H9 (cell line): ENCODE results near the gene ARMC12. TPM values are rescaled to one million over a fixed set of nuclear protein-coding genes. Genes with fewer than 3 reads are reported as not detected.

Experiments
- DNase-seq: peaks from one replicate; pipeline ENCODE4 v3.0.0-alpha.2; 2017
- H2AFZ ChIP-seq: one replicate; pipeline ENCODE4 v1.6.1; 2013; ENCODE audit warnings: mild to moderate bottlenecking, low read length, control low read depth, moderate library complexity
- H2AK5ac ChIP-seq: 2 replicates; pipeline ENCODE4 v1.6.1; 2013; ENCODE audit warnings: low read length, control low read depth, mixed read lengths; ENCODE audit not compliant: insufficient read length
- H2BK120ac ChIP-seq: one replicate; pipeline ENCODE4 v1.6.1; 2013; ENCODE audit warnings: low read depth, mild to moderate bottlenecking, low read length, control low read depth, inconsistent platforms; ENCODE audit not compliant: poor library complexity, severe bottlenecking
- H2BK12ac ChIP-seq: 2 replicates; pipeline ENCODE4 v1.6.1; 2013; ENCODE audit warnings: low read length, control low read depth, mixed read lengths, low read depth; ENCODE audit not compliant: insufficient read length
- H2BK15ac ChIP-seq: 2 replicates; pipeline ENCODE4 v1.6.1; 2013; ENCODE audit warnings: low read depth, low read length, control low read depth
- H2BK20ac ChIP-seq: one replicate; pipeline ENCODE4 v1.6.1; 2013; ENCODE audit warnings: low read depth, mild to moderate bottlenecking, low read length, control low read depth, inconsistent platforms; ENCODE audit not compliant: poor library complexity, severe bottlenecking
- H2BK5ac ChIP-seq: 2 replicates; pipeline ENCODE4 v1.6.1; 2013; ENCODE audit warnings: low read length, control low read depth, mixed read lengths; ENCODE audit not compliant: insufficient read length
- H3K14ac ChIP-seq: 2 replicates; pipeline ENCODE4 v1.6.1; 2013; ENCODE audit warnings: low read length, control low read depth; ENCODE audit not compliant: insufficient read depth
- H3K18ac ChIP-seq: 2 replicates; pipeline ENCODE4 v1.6.1; 2013; ENCODE audit warnings: low read depth, mild to moderate bottlenecking, mixed read lengths, low read length, control low read depth; ENCODE audit not compliant: insufficient read length
- H3K23ac ChIP-seq: 2 replicates; pipeline ENCODE4 v1.6.1; 2013; ENCODE audit warnings: low read length, control low read depth, mixed read lengths, low read depth; ENCODE audit not compliant: insufficient read length
- H3K23me2 ChIP-seq: 2 replicates; pipeline ENCODE4 v1.6.1; 2013; ENCODE audit warnings: low read depth, mild to moderate bottlenecking, mixed read lengths, low read length, control low read depth; ENCODE audit not compliant: insufficient read length, poor library complexity, severe bottlenecking
- H3K27ac ChIP-seq: 2 replicates; pipeline ENCODE4 v1.5.1; 2013; ENCODE audit warnings: low read length, control low read depth, mixed read lengths, low read depth; ENCODE audit not compliant: insufficient read length
- H3K27me3 ChIP-seq: 2 replicates; pipeline ENCODE4 v1.6.1; 2013; ENCODE audit warnings: low read length, control low read depth, inconsistent platforms; ENCODE audit not compliant: insufficient read depth
- H3K4ac ChIP-seq: 2 replicates; pipeline ENCODE4 v1.6.1; 2013; ENCODE audit warnings: low read depth, mild to moderate bottlenecking, control low read depth, inconsistent platforms, low read length, moderate library complexity
- H3K4me1 ChIP-seq: 2 replicates; pipeline ENCODE4 v1.6.1; 2013; ENCODE audit warnings: low read length, control low read depth, inconsistent platforms; ENCODE audit not compliant: insufficient read depth
- H3K4me2 ChIP-seq: 2 replicates; pipeline ENCODE4 v1.6.1; 2013; ENCODE audit warnings: low read length, control low read depth, mixed read lengths; ENCODE audit not compliant: insufficient read length, insufficient read depth
- H3K56ac ChIP-seq: 2 replicates; pipeline ENCODE4 v1.6.1; 2013; ENCODE audit warnings: low read depth, mild to moderate bottlenecking, mixed read lengths, low read length, control low read depth; ENCODE audit not compliant: insufficient read length
- H3K79me1 ChIP-seq: 2 replicates; pipeline ENCODE4 v1.6.1; 2013; ENCODE audit warnings: low read depth, mild to moderate bottlenecking, moderate library complexity, low read length, control low read depth, inconsistent platforms; ENCODE audit not compliant: insufficient read depth, poor library complexity, severe bottlenecking
- H3K79me2 ChIP-seq: 2 replicates; pipeline ENCODE4 v1.6.1; 2013; ENCODE audit warnings: low read length, control low read depth, inconsistent platforms; ENCODE audit not compliant: insufficient read depth
- H3K9ac ChIP-seq: 2 replicates; pipeline ENCODE4 v1.6.1; 2013; ENCODE audit warnings: low read length, control low read depth, mixed read lengths; ENCODE audit not compliant: insufficient read length; ENCODE audit errors: extremely low read depth
- H3K9me3 ChIP-seq: one replicate; pipeline ENCODE4 v1.6.1; 2013; ENCODE audit warnings: low read depth, low read length, inconsistent platforms; ENCODE audit not compliant: control insufficient read depth
- H3T11ph ChIP-seq: one replicate; pipeline ENCODE4 v1.6.1; 2013; ENCODE audit warnings: mild to moderate bottlenecking, low read length, control low read depth, inconsistent platforms
- H4K20me1 ChIP-seq: one replicate; pipeline ENCODE4 v1.6.1; 2013; ENCODE audit not compliant: control insufficient read depth, insufficient read length, insufficient read depth
- H4K5ac ChIP-seq: 2 replicates; pipeline ENCODE4 v1.6.1; 2013; ENCODE audit warnings: low read depth, mild to moderate bottlenecking, mixed read lengths, low read length, control low read depth; ENCODE audit not compliant: insufficient read length
- H4K8ac ChIP-seq: replicated peaks from 2 replicates; pipeline ENCODE4 v1.6.1; 2013; ENCODE audit warnings: low read length, control low read depth, mixed read lengths, low read depth; ENCODE audit not compliant: insufficient read length
- H4K91ac ChIP-seq: 2 replicates; pipeline ENCODE4 v1.6.1; 2013; ENCODE audit warnings: low read depth, mild to moderate bottlenecking, moderate library complexity, mixed read lengths, low read length, control low read depth; ENCODE audit not compliant: insufficient read length
- H3K27ac Mint-ChIP-seq, 3 experiments: 2 replicates in 2 of 3; 3 replicates in 1 of 3; pipeline ENCODE4 v1.8.0; 2020 to 2021; ENCODE audit warnings: mixed read lengths in 3 of 3, mild to moderate bottlenecking in 1 of 3, moderate library complexity in 1 of 3
- H3K27me3 Mint-ChIP-seq: 2 replicates; pipeline ENCODE4 v1.8.0; 2021; ENCODE audit warnings: low read depth, mild to moderate bottlenecking, moderate library complexity, mixed read lengths
- H3K36me3 Mint-ChIP-seq, 3 experiments: 2 replicates in 2 of 3; 3 replicates in 1 of 3; pipeline ENCODE4 v1.8.0; 2020 to 2021; ENCODE audit warnings: low read depth in 3 of 3, mixed read lengths in 3 of 3; ENCODE audit not compliant: insufficient read depth in 1 of 3
- H3K4me1 Mint-ChIP-seq, 2 experiments: 2 replicates each; pipeline ENCODE4 v1.8.0; 2020; ENCODE audit warnings: mixed read lengths in 2 of 2
- H3K4me3 Mint-ChIP-seq, 2 experiments: 2 replicates in 1 of 2; 3 replicates in 1 of 2; pipeline ENCODE4 v1.8.0; 2020 to 2021; ENCODE audit warnings: mild to moderate bottlenecking in 2 of 2, mixed read lengths in 2 of 2, moderate library complexity in 1 of 2
- H3K9me3 Mint-ChIP-seq, 2 experiments: 2 replicates in 1 of 2; 3 replicates in 1 of 2; pipeline ENCODE4 v1.8.0; 2020; ENCODE audit warnings: mild to moderate bottlenecking in 2 of 2, mixed read lengths in 2 of 2, moderate library complexity in 1 of 2
- CTCF ChIP-seq: fragments of 200-600 bp; sonication (generic); conservative IDR thresholded peaks from 3 replicates; pipeline ENCODE4 v1.8.0; 2021; ENCODE audit warnings: antibody characterized with exemption, mild to moderate bottlenecking
- WGBS: extraction: QIAGEN DNeasy Blood & Tissue Kit; methylation state at CpG from one replicate; pipeline ENCODE4 v1.1.7; 2013; ENCODE audit warnings: missing lambda C conversion rate, low lambda C conversion rate, mixed read lengths; ENCODE audit not compliant: insufficient read length; ENCODE audit errors: extremely low coverage; 5-methylcytosine and 5-hydroxymethylcytosine counted together
- total RNA-seq: library from RNA; stranded (reverse); gene quantifications from 2 replicates; pipeline ENCODE4 v1.2.1, GENCODE V29; 2021

Gene ARMC12
- total RNA-seq, 1 experiment from 2014 or later = 1.7 TPM

- Mint-ChIP-seq H3K27me3 (peaks cover 2% of the 10 kb centered on the region; the same call in 1 of the 2 replicates), H3K9me3 (no peaks in the 10 kb centered on the region; a peak in 1 of 5 replicates), H3K36me3 (peaks cover 0 to 2% (median 0%) of the 10 kb centered on the region in 3 experiments; a peak in 1 of 7 replicates), H3K4me1 (peaks cover 23 to 24% of the 10 kb centered on the region in 2 experiments), H3K4me3 (no peak overlapping the region), H3K27ac (peak overlapping the region in 2 of 3 experiments; percentile 31 to 53; a peak in 2 of 7 replicates)
- Histone ChIP-seq H2BK120ac (no peak overlapping the region), H3K79me2 (no peaks in the 10 kb centered on the region), H3K4ac (no peak overlapping the region), H4K8ac (no peak overlapping the region), H3K23me2 (no peaks in the 10 kb centered on the region), H3K4me2 (no peak overlapping the region), H3K79me1 (no peaks in the 10 kb centered on the region), H4K5ac (no peak overlapping the region), H4K91ac (no peak overlapping the region), H3T11ph (no peak overlapping the region), H3K27me3 (no peaks in the 10 kb centered on the region), H3K27ac (no peak overlapping the region), H2AFZ (no peak overlapping the region), H3K4me1 (peaks cover 5% of the 10 kb centered on the region; the same call in 1 of the 2 replicates), H2AK5ac (no peak overlapping the region), H2BK5ac (no peak overlapping the region), H3K56ac (no peak overlapping the region), H3K9me3 (no peaks in the 10 kb centered on the region), H4K20me1 (no peaks in the 10 kb centered on the region), H3K18ac (no peak overlapping the region), H2BK15ac (no peak overlapping the region), H2BK12ac (no peak overlapping the region), H3K14ac (no peak overlapping the region), H3K23ac (no peak overlapping the region), H2BK20ac (no peak overlapping the region), H3K9ac (no peak overlapping the region)
- no CpG with 5 or more reads among the region's 8 CpGs for WGBS
- no peak for DNase-seq
- 0 out of 3 replicates have a peak, but pooled peaks have one; percentile 12 for TF ChIP-seq CTCF
Measured at GRCh38 chr6:35797837-35798526, 61.1 kb downstream of the ARMC12 start.

Other genes with a start within 250 kb of the ARMC12 start
- gene TEAD3, start 240.0 kb upstream of the ARMC12 start, total RNA-seq = 24.3 and 27.0 TPM in 2 replicates
- gene TULP1, start 224.1 kb upstream of the ARMC12 start, total RNA-seq = 0.29 TPM in 1 of 2 replicates, not detected in the other
- gene FKBP5, start 48.1 kb upstream of the ARMC12 start, total RNA-seq = 32.9 and 33.9 TPM in 2 replicates
- 4.4 and 6.0 TPM in 2 replicates for gene CLPSL2, start 39.6 kb downstream of the ARMC12 start, total RNA-seq
- not detected in 2 replicates for gene CLPSL1, start 44.0 kb downstream of the ARMC12 start, total RNA-seq
- gene CLPS, start 60.3 kb downstream of the ARMC12 start, total RNA-seq = not detected in 2 replicates
- not detected in 2 replicates for gene LHFPL5, start 68.3 kb downstream of the ARMC12 start, total RNA-seq
- 91.0 and 93.2 TPM in 2 replicates for gene SRPK1, start 184.1 kb downstream of the ARMC12 start, total RNA-seq